ENCODE data around the gene ZDHHC11B.
"Not testable (repeated sequence)": the region's sequence is repeated elsewhere in the genome, so short reads cannot be mapped to it uniquely, and the experiment has no call there.

Gene ZDHHC11B

GRCh38 chr5:766666-767431 is 17.7 kb downstream of the ZDHHC11B start:
- no peak for DNase-seq

- no peak for DNase-seq
These were observed 18.4 kb downstream of the ZDHHC11B start for GRCh38 chr5:765948-766631.

GRCh38 chr5:763998-764781 is 20.3 kb downstream of the ZDHHC11B start:
- DNase-seq = no peak

- DNase-seq = no peak
These were observed 21.1 kb downstream of the ZDHHC11B start for GRCh38 chr5:763397-763796.

- not testable (repeated sequence) for DNase-seq
These were observed 21.5 kb downstream of the ZDHHC11B start for GRCh38 chr5:762996-763395.

- DNase-seq = no peak
These were observed 22.4 kb downstream of the ZDHHC11B start for GRCh38 chr5:761854-762710.

GRCh38 chr5:761059-761771 is 23.3 kb downstream of the ZDHHC11B start:
- DNase-seq = no peak

GRCh38 chr5:760363-761058 is 24.0 kb downstream of the ZDHHC11B start:
- no peak for DNase-seq

GRCh38 chr5:759781-760362 is 24.7 kb downstream of the ZDHHC11B start:
- DNase-seq = no peak

GRCh38 chr5:759111-759751 is 25.3 kb downstream of the ZDHHC11B start:
- DNase-seq = no peak

GRCh38 chr5:758698-759053 is 25.9 kb downstream of the ZDHHC11B start:
- DNase-seq = no peak

GRCh38 chr5:757931-758697 is 26.4 kb downstream of the ZDHHC11B start:
- no peak for DNase-seq

- DNase-seq = no peak
These were observed 27.1 kb downstream of the ZDHHC11B start for GRCh38 chr5:757346-757930.

GRCh38 chr5:756865-757345 is 27.6 kb downstream of the ZDHHC11B start:
- DNase-seq = no peak

- DNase-seq = no peak
These were observed 28.4 kb downstream of the ZDHHC11B start for GRCh38 chr5:756171-756570.

- DNase-seq = not testable (repeated sequence)
These were observed 30.3 kb downstream of the ZDHHC11B start for GRCh38 chr5:754143-754632.

- DNase-seq = not testable (repeated sequence)
These were observed 30.9 kb downstream of the ZDHHC11B start for GRCh38 chr5:753567-754142.

- not testable (repeated sequence) for DNase-seq
These were observed 31.9 kb downstream of the ZDHHC11B start for GRCh38 chr5:752532-753115.

Measured in COR-L47 (cell line).